Measurements from ENCODE around the gene CFAP74.

- no peak for TF ChIP-seq CTCF (IDR thresholded peaks at IDR 0.05)
- TF ChIP-seq POLR2A (IDR thresholded peaks at IDR 0.05) = no peak
Observed at GRCh38 chr1:1967879-1968278, 35.7 kb downstream of the CFAP74 start.
